A172 (cell line): ENCODE measurements around the gene CLIP3. TPM values are rescaled to one million over a fixed set of nuclear protein-coding genes. Genes with fewer than 3 reads are reported as not detected.
"Not testable (repeated sequence)": the region's sequence is repeated elsewhere in the genome, so short reads cannot be mapped to it uniquely, and the experiment has no call there.

ENCODE experiments used
- DNase-seq: peaks from one replicate; pipeline ENCODE4 v3.0.0-alpha.2; 2015; ENCODE audit warnings: low spot score
- total RNA-seq: library from RNA; depleted of rRNA; stranded (reverse); fragments of >200 nt; shearing (Covaris generic); gene quantifications from 2 replicates; pipeline ENCODE4 v1.2.3, GENCODE V29; 2014

Gene CLIP3
- total RNA-seq, 1 experiment from 2014 or later: 6.7 TPM

GRCh38 chr19:36008336-36008978 is 24.2 kb downstream of the CLIP3 start, which contains the start of gene SYNE4:
SYNE4 (minus strand) TSS chr19:36008813; CDS start chr19:36008681, 132 bp downstream.
- DNase-seq: no peak

- no peak for DNase-seq
Measured at GRCh38 chr19:36006955-36007354, 25.7 kb downstream of the CLIP3 start.

GRCh38 chr19:36003284-36003683 is 29.4 kb downstream of the CLIP3 start:
- no peak for DNase-seq

- DNase-seq: no peak
Measured at GRCh38 chr19:36001605-36002004, 31.1 kb downstream of the CLIP3 start.

GRCh38 chr19:35996777-35997176 is 35.9 kb downstream of the CLIP3 start:
- no peak for DNase-seq

GRCh38 chr19:35995048-35995993 is 37.4 kb downstream of the CLIP3 start, which contains the start of gene SDHAF1:
SDHAF1 (plus strand) TSS chr19:35995188; CDS start chr19:35995275, 87 bp downstream.
- peak; percentile 90 for DNase-seq

GRCh38 chr19:35993923-35994598 is 38.6 kb downstream of the CLIP3 start:
- no peak for DNase-seq

GRCh38 chr19:35992907-35993765 is 39.5 kb downstream of the CLIP3 start:
- no peak for DNase-seq

GRCh38 chr19:35991731-35992450 is 40.8 kb downstream of the CLIP3 start:
- peak; percentile 13 for DNase-seq

GRCh38 chr19:35990771-35991730 is 41.6 kb downstream of the CLIP3 start:
- no peak for DNase-seq

- no peak for DNase-seq
Measured at GRCh38 chr19:35990156-35990555, 42.5 kb downstream of the CLIP3 start.

- DNase-seq: no peak
Measured at GRCh38 chr19:35988824-35989223, 43.8 kb downstream of the CLIP3 start.

- DNase-seq: no peak
Measured at GRCh38 chr19:35987571-35987896, 45.1 kb downstream of the CLIP3 start.

GRCh38 chr19:35986664-35987570 is 45.8 kb downstream of the CLIP3 start:
- DNase-seq: peak; percentile 28

GRCh38 chr19:35986111-35986510 is 46.6 kb downstream of the CLIP3 start:
- no peak for DNase-seq

GRCh38 chr19:35983177-35983576 is 49.5 kb downstream of the CLIP3 start:
- DNase-seq: no peak

GRCh38 chr19:35980997-35981396 is 51.7 kb downstream of the CLIP3 start:
- DNase-seq: not testable (repeated sequence)

GRCh38 chr19:35978832-35979365 is 53.8 kb downstream of the CLIP3 start:
- no peak for DNase-seq
